ENCODE data around the gene SDCCAG8. TPM values are rescaled to one million over a fixed set of nuclear protein-coding genes. Genes with fewer than 3 reads are reported as not detected.

The SDCCAG8 gene
- total and polyA plus RNA-seq, 2 experiments from 2014 or later: 28.0 to 66.7 TPM

DNA sequence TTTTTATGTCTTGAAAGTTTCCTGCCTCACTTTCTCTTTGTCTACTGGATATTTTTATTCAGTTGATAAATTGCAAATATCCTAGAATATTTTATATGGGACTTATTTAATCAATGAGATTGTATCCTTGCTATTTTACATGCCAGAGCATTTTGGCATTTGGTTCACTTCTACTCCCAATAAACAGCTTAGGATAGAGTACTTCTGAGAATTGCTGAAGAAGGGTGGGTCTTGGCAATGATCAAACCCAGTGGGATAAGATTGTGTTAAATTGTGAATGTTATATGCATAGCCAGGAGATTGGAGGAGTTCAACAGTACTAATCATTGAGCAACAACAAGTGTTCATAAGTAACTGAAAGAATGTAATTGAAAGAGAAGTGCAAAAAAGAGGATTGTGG, 60.1 kb downstream of the SDCCAG8 start (continued):
- TF ChIP-seq, protein P1, sequence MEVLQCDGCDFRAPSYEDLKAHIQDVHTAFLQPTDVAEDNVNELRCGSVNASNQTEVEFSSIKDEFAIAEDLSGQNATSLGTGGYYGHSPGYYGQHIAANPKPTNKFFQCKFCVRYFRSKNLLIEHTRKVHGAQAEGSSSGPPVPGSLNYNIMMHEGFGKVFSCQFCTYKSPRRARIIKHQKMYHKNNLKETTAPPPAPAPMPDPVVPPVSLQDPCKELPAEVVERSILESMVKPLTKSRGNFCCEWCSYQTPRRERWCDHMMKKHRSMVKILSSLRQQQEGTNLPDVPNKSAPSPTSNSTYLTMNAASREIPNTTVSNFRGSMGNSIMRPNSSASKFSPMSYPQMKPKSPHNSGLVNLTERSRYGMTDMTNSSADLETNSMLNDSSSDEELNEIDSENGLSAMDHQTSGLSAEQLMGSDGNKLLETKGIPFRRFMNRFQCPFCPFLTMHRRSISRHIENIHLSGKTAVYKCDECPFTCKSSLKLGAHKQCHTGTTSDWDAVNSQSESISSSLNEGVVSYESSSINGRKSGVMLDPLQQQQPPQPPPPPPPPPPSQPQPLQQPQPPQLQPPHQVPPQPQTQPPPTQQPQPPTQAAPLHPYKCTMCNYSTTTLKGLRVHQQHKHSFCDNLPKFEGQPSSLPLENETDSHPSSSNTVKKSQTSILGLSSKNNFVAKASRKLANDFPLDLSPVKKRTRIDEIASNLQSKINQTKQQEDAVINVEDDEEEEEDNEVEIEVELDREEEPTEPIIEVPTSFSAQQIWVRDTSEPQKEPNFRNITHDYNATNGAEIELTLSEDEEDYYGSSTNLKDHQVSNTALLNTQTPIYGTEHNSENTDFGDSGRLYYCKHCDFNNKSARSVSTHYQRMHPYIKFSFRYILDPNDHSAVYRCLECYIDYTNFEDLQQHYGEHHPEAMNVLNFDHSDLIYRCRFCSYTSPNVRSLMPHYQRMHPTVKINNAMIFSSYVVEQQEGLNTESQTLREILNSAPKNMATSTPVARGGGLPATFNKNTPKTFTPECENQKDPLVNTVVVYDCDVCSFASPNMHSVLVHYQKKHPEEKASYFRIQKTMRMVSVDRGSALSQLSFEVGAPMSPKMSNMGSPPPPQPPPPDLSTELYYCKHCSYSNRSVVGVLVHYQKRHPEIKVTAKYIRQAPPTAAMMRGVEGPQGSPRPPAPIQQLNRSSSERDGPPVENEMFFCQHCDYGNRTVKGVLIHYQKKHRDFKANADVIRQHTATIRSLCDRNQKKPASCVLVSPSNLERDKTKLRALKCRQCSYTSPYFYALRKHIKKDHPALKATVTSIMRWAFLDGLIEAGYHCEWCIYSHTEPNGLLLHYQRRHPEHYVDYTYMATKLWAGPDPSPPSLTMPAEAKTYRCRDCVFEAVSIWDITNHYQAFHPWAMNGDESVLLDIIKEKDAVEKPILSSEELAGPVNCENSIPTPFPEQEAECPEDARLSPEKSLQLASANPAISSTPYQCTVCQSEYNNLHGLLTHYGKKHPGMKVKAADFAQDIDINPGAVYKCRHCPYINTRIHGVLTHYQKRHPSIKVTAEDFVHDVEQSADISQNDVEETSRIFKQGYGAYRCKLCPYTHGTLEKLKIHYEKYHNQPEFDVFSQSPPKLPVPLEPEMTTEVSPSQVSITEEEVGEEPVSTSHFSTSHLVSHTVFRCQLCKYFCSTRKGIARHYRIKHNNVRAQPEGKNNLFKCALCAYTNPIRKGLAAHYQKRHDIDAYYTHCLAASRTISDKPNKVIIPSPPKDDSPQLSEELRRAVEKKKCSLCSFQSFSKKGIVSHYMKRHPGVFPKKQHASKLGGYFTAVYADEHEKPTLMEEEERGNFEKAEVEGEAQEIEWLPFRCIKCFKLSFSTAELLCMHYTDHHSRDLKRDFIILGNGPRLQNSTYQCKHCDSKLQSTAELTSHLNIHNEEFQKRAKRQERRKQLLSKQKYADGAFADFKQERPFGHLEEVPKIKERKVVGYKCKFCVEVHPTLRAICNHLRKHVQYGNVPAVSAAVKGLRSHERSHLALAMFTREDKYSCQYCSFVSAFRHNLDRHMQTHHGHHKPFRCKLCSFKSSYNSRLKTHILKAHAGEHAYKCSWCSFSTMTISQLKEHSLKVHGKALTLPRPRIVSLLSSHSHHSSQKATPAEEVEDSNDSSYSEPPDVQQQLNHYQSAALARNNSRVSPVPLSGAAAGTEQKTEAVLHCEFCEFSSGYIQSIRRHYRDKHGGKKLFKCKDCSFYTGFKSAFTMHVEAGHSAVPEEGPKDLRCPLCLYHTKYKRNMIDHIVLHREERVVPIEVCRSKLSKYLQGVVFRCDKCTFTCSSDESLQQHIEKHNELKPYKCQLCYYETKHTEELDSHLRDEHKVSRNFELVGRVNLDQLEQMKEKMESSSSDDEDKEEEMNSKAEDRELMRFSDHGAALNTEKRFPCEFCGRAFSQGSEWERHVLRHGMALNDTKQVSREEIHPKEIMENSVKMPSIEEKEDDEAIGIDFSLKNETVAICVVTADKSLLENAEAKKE (CRISPR knock-in tag; IDR thresholded peaks at IDR 0.05): no peak
- no peak for TF ChIP-seq ZNF331 (CRISPR knock-in tag; IDR thresholded peaks at IDR 0.05; ENCODE audit: low read depth)
- no peak for TF ChIP-seq NANOG (IDR thresholded peaks at IDR 0.05; ENCODE audit: borderline replicate concordance)
- no peak for TF ChIP-seq ETS1 (IDR thresholded peaks at IDR 0.05)
- TF ChIP-seq JUNB (IDR thresholded peaks at IDR 0.05; ENCODE audit: unreplicated experiment): no peak
- TF ChIP-seq CREB1 (CRISPR knock-in tag; IDR thresholded peaks at IDR 0.05; ENCODE audit: low read depth): no peak
- TF ChIP-seq REST (IDR thresholded peaks at IDR 0.05; ENCODE audit: unreplicated experiment): no peak
- TF ChIP-seq CTCF (conservative IDR thresholded peaks at IDR 0.05; ENCODE audit: low read depth in 2 of 2): no peak

Data from GM23338 (cell line).